ENCODE measurements around the gene PDE6B.
A peak's percentile ranks its signal among the peaks of the same experiment; 100 is the strongest.
"Not testable (repeated sequence)": the region's sequence is repeated elsewhere in the genome, so short reads cannot be mapped to it uniquely, and the experiment has no call there.

Gene PDE6B

GRCh38 chr4:669806-670559 lies 44.6 kb downstream of the PDE6B start:
- not testable (repeated sequence) for DNase-seq (ENCODE audit: low spot score)

GRCh38 chr4:671769-672168 lies 46.4 kb downstream of the PDE6B start:
- DNase-seq (ENCODE audit: low spot score) = no peak

- DNase-seq (ENCODE audit: low spot score) = no peak
Measured at GRCh38 chr4:673349-674091, 48.1 kb downstream of the PDE6B start.

- DNase-seq (ENCODE audit: low spot score) = peak; percentile 89
Measured at GRCh38 chr4:674172-675035, 49.0 kb downstream of the PDE6B start, which contains the start of the genes ATP5ME and MYL5. Gene ATP5ME (minus strand): TSS chr4:674276. CDS start chr4:674247, 29 bp downstream. Gene MYL5 (plus strand): TSS chr4:674542. CDS start chr4:678027, 3,485 bp downstream.

GRCh38 chr4:675036-675882 lies 49.9 kb downstream of the PDE6B start:
- no peak for DNase-seq (ENCODE audit: low spot score)

- DNase-seq (ENCODE audit: low spot score) = no peak
Measured at GRCh38 chr4:675980-676870, 50.9 kb downstream of the PDE6B start.

GRCh38 chr4:676871-677235 lies 51.5 kb downstream of the PDE6B start:
- no peak for DNase-seq (ENCODE audit: low spot score)

- peak; percentile 78 for DNase-seq (ENCODE audit: low spot score)
Measured at GRCh38 chr4:677431-678293, 52.3 kb downstream of the PDE6B start.

GRCh38 chr4:678331-679103 lies 53.1 kb downstream of the PDE6B start:
- DNase-seq (ENCODE audit: low spot score) = no peak

- no peak for DNase-seq (ENCODE audit: low spot score)
Measured at GRCh38 chr4:679104-679481, 53.7 kb downstream of the PDE6B start.

- no peak for DNase-seq (ENCODE audit: low spot score)
Measured at GRCh38 chr4:679629-680028, 54.3 kb downstream of the PDE6B start.

- DNase-seq (ENCODE audit: low spot score) = no peak
Measured at GRCh38 chr4:680091-680490, 54.7 kb downstream of the PDE6B start.

GRCh38 chr4:680551-680927 lies 55.2 kb downstream of the PDE6B start:
- DNase-seq (ENCODE audit: low spot score) = no peak

- no peak for DNase-seq (ENCODE audit: low spot score)
Measured at GRCh38 chr4:680928-681645, 55.7 kb downstream of the PDE6B start.

GRCh38 chr4:681736-682451 lies 56.5 kb downstream of the PDE6B start:
- peak; percentile 53 for DNase-seq (ENCODE audit: low spot score)

- DNase-seq (ENCODE audit: low spot score) = no peak
Measured at GRCh38 chr4:682490-683172, 57.3 kb downstream of the PDE6B start.

Measured in SW480 (cell line).